GM23248 (cell line): ENCODE results near the gene SSU72.

ENCODE experiments used
- EZH2 ChIP-seq: fragments of 200-600 bp; sonication (generic); IDR thresholded peaks from 2 replicates; pipeline ENCODE4 v1.6.1; 2018; ENCODE audit warnings: antibody characterized with exemption, mild to moderate bottlenecking; ENCODE audit not compliant: insufficient read depth, poor library complexity, severe bottlenecking
- EZH2phosphoT487 ChIP-seq: fragments of 200-600 bp; sonication (generic); IDR thresholded peaks from 2 replicates; pipeline ENCODE4 v1.6.1; 2018; ENCODE audit warnings: antibody characterized with exemption, moderate library complexity, mild to moderate bottlenecking, low read depth; ENCODE audit not compliant: insufficient read depth

- TF ChIP-seq EZH2 = no peak
- no peak for TF ChIP-seq EZH2phosphoT487
Observed at GRCh38 chr1:1605724-1606123, 31.1 kb upstream of the SSU72 start.
